GM19240 (cell line): ENCODE data around the gene SLAIN2.
"Not testable (repeated sequence)": the region's sequence is repeated elsewhere in the genome, so short reads cannot be mapped to it uniquely, and the experiment has no call there.

Experiments used
- DNase-seq: peaks from one replicate; pipeline ENCODE4 v3.0.0; 2011; ENCODE audit warnings: low spot score; ENCODE audit not compliant: insufficient read length

Gene SLAIN2

DNA sequence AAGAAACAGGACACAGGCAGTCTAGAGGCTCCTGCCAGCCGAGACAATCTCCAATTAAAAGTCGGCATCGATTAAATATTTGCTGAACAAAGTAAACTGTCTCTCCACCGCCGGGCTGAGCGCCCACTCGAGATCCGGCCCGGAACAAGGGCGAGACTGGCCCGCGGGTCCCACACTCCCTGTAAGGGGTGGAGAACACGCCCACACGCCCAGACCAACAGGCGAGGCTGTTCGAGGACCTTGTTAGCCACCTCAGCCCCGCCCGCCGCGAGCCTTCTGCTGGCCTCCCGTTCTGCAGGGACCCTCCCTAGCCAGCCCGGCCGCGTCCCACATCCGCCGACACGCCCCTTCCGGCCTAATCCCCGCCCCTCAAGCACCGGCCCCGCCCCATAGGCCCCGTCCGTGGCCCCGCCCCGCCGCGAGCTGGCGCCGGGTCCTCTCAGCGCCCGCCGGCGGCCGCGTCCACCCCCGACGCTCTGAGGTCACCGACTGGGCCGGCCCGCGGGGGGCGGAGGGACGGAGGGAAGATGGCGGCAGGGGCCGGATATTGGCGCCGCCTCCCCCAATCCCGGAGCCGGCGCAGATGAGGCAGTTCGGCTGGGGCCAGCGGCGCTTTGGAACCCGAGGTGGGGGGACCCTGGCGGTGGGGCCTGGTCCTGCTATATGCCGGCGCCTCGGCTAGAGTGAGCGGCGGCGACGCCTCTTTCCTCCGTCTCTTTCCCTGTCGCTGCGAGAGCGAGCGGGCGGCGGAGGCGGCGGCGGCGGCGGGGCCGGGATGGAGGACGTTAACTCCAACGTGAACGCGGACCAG is at the start of gene SLAIN2:
SLAIN2 (plus strand) TSS at position 565 of the 811 bp plus-strand sequence; CDS start at position 776, 211 bp downstream.
- DNase-seq, result peak; percentile 88

DNA sequence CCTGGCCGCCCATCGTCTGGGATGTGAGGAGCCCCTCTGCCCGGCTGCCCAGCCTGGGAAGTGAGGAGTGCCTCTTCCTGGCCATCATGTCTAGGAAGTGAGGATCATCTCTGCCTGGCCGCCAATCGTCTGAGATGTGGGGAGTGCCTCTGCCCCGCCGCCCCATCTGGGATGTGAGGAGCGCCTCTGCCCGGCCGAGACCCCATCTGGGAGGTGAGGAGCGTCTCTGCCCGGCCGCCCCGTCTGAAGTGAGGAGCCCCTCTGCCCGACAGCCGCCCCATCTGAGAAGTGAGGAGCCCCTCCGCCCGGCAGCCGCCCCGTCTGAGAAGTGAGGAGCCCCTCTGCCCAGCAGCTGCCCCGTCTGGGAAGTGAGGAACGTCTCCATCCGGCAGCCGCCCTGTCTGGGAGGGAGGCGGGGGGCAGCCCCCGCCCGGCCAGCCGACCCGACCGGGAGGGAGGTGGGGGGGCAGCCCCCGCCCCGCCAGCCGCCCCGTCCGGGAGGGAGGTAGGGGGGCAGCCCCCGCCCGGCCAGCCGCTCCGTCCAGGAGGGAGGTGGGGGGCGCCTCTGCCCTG is 49.0 kb upstream of the SLAIN2 start:
- not testable (repeated sequence) for DNase-seq

DNA sequence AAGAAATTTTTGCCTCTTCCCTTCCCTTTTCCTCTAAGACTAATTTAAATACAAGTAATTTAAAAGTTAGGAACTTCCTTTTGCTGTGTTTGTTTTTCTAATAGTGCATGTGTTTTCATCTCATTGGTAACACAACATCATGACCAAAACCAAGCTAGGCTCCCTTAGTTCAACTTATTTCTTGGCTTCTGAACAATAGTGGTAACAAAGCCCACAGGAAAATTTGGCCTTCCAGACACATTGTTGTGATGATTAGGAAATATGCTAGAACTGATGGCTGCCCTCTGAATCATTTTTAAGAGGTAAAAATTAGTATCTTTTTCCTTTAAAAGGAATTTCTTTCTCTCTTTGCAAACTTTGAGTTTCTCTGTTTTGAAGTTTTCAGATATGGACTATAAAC is 46.2 kb upstream of the SLAIN2 start:
- no peak for DNase-seq

DNA sequence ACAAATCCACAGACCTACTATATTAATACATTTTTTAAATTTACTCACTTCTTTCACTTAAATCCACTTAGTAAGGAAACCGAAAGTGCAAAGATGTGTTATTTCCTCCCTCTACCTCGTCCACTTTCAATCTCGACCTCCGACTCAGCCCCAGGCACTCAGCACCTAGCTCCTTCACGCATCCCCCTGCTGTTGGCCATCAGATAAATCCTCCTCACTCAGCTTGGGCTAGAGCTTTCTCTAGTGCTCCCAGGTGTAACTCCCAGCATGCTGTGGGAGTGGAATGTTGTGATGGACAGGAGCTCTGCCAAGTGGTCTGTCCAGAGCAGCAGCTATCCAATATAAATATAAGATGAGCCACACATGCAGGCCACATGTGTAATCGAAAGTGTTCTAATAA is 45.0 kb upstream of the SLAIN2 start:
- DNase-seq, result peak; percentile 48

DNA sequence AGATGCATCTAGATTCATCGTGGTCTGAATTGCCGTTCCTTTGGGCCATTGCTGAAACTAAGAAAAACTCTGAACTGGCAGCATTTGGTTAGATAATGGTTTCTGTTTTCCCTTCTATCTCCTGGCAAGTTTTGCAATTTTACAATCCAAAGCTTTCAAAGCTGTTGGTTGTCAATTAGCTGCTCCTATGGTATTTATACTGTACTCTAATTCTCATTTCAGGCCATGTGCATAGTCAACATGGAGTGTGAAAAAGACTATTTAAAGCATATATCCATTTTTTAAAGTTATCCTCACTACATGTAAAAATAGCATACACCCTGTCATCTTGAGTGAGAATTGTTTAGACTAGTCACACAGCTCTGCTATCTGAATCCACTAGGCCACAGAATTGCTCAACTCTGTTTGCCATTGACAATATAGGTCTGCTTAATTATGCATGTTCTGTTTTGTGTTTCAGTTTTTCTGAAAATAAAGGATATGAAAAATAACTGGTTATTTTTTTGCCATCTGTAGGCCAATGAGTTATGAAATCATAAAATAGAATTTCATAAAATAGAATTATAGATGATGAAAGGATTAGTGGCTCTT is 44.0 kb upstream of the SLAIN2 start:
- no peak for DNase-seq

DNA sequence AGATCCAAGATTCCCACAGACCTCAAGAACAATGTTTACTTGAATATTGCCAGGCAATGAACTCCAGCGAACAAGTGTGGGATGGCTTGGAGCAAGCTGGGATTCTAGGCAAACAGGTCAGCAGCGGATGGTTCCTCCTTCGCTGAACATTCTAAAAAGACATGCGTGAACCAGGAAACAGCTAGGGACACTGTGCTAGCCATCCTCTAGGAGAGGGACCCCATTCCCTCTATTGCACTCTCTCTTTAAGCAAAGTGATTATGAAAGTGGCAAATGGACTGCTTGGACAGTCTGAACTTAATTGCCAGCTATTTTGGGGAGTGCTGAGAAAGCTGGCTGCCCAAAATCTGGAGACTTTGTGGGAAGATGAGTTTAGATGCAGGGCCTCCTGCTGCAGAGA is 41.8 kb upstream of the SLAIN2 start:
- no peak for DNase-seq

DNA sequence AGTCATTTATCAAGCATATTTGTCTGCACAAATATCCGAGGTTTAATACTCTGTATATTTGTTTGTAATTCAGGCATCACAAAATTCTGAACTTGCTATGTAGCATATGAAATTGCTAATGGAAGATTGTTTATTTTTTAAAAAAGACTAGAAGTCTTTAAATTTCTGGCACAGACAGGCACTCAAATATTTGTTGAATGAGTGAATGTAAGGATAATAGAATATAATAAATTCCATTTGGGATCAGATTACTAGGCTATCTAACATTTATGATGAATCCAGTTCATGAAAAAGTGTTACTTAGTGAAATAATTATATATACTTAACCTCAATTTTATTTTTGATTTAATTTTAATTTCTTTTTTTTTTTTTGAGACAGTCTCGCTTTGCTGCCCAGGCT is 41.3 kb upstream of the SLAIN2 start:
- DNase-seq, result no peak

DNA sequence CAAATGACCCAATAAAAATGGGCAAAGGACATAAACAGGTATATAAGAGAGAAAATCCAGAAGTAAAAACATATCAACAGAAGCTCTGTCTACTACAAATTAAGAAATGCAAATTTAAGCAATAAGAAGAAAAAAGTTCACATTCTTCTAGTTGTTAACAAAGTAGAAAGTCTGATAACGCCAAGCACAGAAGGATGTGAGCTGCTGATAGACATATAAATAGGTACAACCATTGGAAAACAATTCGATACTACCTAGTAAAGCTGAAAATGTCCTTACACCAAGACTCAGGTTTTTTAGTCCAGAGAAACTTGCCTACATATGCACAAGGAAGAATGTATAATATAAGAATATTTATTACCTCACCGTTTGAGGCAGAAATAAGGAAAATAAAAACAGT is 35.8 kb upstream of the SLAIN2 start:
- no peak for DNase-seq

DNA sequence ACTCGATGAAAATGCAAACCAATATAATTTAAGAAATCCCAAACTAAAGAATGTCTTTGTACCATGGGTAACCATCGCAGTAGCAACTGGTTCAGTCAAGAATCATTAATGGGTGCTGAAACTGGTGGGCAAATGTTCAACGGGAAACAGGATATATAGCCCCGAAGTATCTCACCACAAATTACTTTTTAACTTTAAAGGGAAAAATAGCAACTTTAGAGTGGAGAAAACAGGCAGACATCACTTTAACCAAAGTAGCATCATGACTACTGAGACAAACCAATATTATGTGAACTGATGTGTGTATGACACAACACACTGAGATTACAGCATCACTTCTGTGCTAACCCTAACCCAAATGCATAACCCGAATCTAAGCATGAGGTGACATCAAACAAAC is 33.8 kb upstream of the SLAIN2 start:
- no peak for DNase-seq

DNA sequence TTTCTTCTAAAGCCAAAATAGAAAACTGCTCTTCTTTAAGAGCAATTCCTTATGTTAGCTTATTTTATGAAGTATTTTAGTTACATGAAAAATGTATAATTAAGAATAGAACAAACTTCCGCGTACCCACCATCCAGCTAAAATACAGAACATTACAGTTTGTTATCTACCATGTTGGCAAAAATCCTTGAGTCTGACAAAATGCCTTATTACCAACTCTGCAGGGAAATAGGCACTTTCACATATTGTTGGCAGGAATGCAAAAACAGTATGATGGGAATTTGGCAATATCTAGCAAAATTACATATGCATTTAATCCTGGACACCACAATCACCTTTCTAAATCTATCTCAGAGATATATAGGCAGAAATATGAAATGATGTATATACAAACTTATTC is 32.4 kb upstream of the SLAIN2 start:
- DNase-seq, result no peak

DNA sequence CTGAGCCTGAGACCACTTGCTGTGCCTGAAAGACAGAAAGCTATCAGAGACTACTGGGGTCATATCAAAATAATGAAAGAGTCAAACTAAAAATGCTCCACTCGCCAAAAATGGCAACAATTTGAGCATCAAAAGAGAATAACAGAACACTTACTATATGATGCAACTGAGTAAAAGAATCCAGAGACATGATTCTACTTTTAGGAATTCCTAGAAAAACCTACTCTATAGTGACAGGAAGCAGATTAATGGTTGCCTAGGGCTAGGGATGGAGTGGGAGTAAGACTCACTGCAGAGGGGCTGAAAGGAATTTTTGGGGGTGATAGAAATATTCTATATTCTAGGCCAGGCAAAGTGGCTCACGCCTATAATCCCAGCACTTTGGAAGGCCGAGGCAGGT is 29.4 kb upstream of the SLAIN2 start:
- no peak for DNase-seq

DNA sequence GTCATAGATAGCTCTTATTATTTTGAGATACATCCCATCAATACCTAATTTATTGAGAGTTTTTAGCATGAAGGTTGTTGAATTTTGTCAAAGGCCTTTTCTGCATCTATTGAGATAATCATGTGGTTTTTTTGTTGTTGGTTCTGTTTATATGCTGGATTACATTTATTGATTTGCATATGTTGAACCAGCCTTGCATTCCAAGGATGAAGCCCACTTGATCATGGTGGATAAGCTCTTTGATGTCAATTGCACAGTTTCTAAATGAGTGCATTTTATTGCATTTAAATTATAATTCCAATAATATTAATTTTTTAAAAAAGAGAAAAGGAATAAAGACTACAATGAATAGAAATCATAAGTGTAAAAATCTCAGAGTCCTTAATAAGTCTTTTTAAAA is 26.6 kb upstream of the SLAIN2 start:
- DNase-seq, result not testable (repeated sequence)

DNA sequence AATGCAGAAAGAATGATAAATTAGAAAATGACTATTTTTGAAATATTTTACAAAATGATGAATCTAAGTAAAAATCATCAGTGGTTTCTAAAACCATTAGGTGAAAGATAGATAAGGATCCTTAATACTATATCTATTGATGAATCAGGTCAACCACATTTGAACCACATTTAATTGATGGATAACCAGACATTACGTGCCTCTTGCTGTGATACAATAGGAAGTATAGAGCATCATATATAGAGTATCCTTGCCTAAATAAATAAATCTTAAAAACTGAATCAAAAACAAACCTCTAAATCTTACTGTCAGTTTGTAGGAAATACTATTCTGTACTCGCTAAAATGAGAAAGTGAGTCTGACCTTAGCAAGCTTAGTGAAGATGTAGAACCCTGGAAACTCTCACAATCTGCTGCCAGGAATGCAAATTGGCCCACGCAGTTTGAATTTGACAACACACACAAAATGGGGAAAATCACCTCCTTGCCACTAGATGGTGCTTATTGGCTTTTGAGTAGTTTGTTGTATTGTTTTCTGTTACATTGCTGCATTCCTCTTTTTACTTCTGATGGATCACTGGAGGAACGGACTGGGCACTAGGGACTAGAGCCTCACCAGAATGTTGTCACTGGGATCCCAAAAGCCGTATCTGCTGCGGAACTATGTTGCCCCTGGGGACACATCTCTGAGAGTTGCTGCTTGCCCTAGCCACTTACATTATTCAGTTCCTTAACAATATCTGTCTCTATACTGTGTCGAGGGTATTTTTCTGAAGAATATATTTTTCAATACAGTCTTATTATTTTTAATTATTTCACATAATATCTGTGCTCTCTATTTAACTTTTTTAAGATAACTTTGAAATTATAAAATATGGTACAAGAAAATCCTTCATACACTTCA is 25.4 kb upstream of the SLAIN2 start:
- peak; percentile 22 for DNase-seq

DNA sequence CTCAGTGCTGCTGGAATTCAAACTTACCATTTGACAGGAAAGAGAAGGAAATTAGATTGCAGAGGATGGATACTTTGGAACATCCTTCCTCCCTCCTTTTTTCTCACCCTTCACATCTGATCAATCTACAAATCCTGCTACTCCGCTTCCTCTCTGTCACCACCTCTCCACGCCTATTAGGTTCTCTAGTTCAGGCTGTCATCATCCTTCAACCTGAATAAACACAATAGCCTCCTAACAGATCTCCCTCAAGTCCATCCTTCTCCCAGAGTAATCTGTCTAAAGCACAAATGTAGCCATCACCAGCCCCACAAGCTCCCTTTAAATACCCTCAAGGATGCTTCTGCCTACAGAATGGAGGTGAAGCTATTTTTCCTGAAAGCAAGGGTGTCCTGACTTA is 20.0 kb upstream of the SLAIN2 start:
- no peak for DNase-seq

DNA sequence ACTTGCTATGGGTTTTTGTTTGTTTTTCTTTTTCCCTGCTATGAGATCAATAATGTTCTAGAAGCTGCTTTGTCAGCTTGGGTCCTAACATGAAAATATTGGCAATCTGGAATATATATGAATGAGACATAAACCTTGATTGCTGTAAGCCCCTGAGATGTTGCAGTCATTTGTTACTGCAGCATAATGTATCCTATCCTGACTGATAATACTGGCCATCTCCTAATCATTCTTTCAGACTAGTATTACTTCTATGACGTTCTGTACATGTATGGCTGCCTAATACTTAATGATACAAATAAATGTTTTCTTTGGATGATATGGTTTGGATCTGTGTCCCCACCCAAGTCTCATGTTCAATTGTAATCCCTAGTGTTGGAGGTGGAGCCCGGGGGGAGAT is 19.3 kb upstream of the SLAIN2 start:
- DNase-seq, result no peak

DNA sequence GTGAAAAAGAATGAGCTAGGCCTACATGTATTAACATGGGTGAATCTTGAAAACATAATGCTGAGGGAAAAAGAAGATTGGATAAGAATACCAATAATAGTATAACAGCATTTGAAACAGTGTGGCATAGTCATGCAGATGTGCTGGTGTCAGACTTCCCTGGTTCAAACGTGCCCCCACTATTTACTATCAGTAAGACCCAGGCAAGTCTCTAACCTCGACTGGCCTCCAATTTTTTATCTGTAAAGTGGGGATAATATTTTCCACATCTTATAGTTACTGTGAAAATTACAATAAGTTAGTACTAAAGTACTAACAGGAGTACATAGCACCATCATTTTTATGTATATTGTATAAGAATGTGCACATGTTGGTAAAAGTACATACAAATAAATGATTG is 17.0 kb upstream of the SLAIN2 start:
- no peak for DNase-seq

DNA sequence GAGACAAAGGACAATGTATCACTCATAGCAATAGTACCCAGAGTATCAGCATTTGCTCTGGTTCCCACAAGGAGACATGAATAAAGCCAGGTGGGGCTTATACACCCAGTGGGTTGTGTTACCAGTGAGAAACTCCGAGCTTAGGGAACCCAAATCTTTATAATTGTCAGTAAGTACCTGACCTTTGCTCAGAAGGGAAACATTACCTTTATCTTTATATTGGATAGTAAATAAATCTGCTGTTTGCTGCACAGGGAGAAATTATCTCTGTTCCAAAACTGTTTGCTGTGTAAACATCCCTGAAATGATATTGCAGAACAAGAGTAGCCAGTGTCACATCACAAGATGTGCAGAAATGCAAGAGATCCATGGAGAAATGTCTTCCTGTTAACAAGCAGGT is 12.1 kb upstream of the SLAIN2 start:
- no peak for DNase-seq

DNA sequence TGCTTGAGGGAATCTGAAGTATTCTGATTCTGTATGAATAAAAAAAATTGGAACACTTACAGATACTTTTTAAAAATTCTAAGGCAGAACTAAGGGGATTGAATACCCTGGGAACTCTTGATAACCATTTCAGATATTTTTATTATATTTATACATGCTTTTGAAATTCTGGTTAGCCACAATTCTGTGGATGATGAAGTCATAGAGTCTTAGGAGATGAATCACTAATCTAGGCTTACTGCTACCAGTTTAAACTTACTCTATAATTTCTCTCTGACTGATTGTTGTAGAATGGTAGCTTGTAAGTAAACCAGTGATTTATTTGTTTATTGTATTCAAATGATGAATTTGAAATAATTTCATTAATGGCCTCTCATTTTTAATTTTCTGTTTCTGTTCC is 11.4 kb upstream of the SLAIN2 start:
- DNase-seq, result no peak

DNA sequence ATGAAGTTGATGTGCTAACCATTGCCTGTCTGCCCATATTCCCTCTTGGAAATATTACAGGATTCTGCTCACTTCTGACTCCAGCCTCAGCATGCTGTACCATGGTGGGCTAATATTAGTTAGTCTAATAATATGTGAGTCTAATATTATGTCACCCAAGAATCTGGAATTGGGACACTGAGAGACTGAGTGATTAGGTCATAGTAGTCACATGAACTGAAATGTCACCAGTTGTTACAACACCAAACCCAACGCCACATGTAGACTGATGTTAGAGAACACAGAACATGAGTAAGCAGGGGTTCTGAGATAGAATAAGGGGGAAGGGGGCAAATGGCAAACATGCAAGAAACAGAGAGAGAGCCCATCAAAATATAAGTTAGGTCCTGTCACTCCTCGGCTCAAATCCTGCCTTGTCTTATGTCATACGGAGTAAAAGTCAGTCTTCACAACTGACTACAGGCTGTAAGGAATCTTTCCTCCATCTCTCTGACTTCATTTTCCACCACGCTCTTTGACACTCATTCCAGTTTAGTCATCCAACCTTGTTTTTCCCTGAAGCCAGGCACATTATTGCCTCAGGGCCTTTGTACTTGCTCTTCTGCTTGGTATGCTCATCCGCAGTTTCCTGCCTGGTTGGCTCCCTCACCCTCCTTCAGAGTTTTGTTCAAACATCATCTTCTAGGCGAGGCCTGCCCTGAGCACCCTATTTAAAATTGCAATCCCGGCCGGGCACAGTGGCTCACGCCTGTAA is 9.6 kb upstream of the SLAIN2 start:
- DNase-seq, result no peak

DNA sequence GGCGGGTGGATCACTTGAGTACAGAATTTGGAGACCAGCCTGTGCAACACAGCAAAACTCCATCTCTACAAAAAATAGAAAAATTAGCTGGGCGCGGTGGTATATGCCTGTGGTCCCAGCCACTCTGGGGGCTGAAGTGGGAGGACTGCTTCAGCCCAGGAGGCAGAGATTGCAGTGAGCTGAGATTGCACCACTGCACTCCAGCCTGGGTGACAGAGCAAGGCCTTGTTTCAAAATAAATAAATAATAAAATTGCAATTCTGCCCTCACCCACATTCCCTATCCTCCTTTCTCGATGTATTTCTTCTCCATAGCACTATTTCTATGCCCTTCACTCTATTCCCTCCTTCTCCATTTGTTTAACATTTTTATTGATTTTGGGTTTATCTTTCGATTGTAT is 8.7 kb upstream of the SLAIN2 start:
- DNase-seq, result no peak

DNA sequence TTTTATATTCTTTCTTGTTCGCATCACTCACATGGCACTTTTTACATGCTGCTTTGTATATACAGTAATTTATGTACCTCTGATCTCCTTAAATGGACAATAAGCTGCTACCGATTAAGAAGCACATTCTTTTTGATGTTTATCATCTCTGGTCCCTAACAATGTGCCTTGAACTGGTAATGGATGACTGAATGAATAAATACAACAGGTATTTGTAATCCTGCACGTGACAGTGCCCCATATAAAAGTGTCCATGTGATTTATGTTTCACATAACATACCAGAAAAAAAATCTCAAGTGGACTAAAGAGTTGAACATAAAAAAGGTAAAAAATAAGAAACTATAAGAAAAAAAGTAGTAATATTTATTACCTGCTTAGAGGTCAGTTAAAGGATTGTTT is 7.7 kb upstream of the SLAIN2 start:
- no peak for DNase-seq
